ENCODE data around the gene ASAP3. TPM values are rescaled to one million over a fixed set of nuclear protein-coding genes. Genes with fewer than 3 reads are reported as not detected.

The ASAP3 gene
- total and polyA plus RNA-seq, 8 donors: 24.9 to 228 (median 30.5) TPM

DNA sequence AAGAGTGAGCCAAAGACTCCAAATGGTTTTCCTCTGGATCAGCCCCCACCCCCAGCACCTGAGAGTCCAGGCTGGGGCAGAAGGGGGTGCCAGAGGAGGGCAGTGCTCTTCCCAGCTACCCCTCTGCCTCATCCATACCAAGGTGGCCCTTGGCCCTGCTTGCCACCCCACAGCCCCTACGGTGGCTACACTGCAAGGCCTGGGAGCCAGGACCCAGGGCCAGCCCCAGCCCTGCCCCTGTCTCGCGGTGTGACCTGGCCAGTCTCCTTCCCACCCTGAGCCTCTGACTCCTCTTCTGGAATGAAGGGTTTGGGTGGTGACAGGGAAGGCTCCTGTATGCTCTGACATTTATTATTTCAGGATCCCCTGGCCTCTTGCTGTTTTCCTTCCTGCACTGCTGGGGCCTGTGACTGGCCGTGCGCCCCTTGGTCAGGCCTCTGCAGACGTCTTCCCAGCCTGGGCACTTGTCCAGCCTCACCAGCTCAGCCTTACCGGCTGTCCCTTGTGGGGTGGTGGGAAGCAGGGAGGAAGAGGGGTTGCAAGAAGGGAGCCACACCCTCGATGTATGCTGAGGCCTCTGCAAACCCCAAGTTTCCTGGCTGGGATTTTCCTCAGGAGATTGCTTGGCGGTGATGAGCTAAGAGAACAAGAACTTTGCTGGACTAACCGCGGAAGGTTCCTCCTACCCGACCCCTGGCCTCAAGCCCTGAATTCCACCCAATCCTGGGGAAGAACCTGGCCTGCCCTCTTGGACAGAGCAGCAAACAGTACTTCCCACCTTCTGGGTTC is 13.5 kb downstream of the ASAP3 start:
- 46 to 56% (median 49%) methylated on average over 11 to 12 of the region's 12 CpGs for WGBS, 5 donors
- no peaks in the 10 kb centered on the region for H3K27me3 ChIP-seq
- DNase-seq: peak in 1 of 2 donors; percentile 69
- peaks cover 7 to 44% (median 29%) of the 10 kb centered on the region in 4 donors for H3K4me1 ChIP-seq
- intact Hi-C loops (cut with DNase I; ENCODE audit: low total_unique reads): no loop called here
- peak overlapping the region in 3 of 5 donors; percentile 4 to 64 (median 32) for H3K27ac ChIP-seq
- TF ChIP-seq POLR2A (IDR thresholded peaks at IDR 0.05) (no peak), POLR2AphosphoS5 (IDR thresholded peaks at IDR 0.05) (no peak), EP300 (IDR thresholded peaks at IDR 0.05) (no peak)
- TF ChIP-seq, protein P1, sequence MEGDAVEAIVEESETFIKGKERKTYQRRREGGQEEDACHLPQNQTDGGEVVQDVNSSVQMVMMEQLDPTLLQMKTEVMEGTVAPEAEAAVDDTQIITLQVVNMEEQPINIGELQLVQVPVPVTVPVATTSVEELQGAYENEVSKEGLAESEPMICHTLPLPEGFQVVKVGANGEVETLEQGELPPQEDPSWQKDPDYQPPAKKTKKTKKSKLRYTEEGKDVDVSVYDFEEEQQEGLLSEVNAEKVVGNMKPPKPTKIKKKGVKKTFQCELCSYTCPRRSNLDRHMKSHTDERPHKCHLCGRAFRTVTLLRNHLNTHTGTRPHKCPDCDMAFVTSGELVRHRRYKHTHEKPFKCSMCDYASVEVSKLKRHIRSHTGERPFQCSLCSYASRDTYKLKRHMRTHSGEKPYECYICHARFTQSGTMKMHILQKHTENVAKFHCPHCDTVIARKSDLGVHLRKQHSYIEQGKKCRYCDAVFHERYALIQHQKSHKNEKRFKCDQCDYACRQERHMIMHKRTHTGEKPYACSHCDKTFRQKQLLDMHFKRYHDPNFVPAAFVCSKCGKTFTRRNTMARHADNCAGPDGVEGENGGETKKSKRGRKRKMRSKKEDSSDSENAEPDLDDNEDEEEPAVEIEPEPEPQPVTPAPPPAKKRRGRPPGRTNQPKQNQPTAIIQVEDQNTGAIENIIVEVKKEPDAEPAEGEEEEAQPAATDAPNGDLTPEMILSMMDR (IDR thresholded peaks at IDR 0.05): no peak
- no peaks in the 10 kb centered on the region for H3K36me3 ChIP-seq
- H3K9me3 ChIP-seq: no peaks in the 10 kb centered on the region
- H3K4me3 ChIP-seq: no peak overlapping the region

DNA sequence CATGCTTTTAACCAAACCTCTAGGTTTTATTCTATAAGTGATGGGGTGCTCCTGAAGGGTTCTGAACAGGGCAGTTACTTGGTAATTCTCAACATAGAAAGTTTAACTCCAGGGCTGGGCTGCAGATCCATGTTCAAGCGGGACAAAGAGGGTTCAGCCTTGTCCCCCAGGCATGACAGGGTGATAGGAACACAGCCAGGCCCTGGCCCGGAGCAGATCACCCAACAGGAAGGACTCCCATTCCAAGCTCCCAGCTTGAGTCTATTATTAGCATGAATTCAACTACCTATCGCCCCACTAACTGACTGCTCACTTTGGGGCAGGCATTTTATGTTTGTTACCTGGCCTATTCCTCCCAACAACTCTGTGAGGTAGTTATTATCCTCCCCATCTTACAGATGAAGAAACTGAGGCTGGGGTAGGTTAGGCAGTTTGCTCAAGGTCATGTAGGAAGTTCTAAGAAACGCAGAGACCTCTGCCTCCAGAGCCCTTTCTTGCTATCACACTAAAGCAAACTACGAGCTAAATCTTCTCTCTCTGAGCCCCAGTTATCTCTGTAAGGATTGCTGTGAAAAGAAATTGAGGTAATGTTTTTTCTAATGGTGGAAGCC is 14.5 kb downstream of the ASAP3 start:
- intact Hi-C loops (cut with DNase I; ENCODE audit: low total_unique reads): no loop called here
- no peaks in the 10 kb centered on the region for H3K36me3 ChIP-seq
- TF ChIP-seq POLR2AphosphoS5 (IDR thresholded peaks at IDR 0.05) (no peak), POLR2A (IDR thresholded peaks at IDR 0.05) (no peak)
- TF ChIP-seq, protein P1 (IDR thresholded peaks at IDR 0.05): no peak
- H3K27ac ChIP-seq: peak overlapping the region in 1 of 5 donors; percentile 64
- H3K27me3 ChIP-seq: no peaks in the 10 kb centered on the region
- peaks cover 0 to 35% (median 22%) of the 10 kb centered on the region in 4 donors for H3K4me1 ChIP-seq
- WGBS, 5 donors: 44 to 62% (median 55%) methylated on average over 5 of the region's 5 CpGs
- H3K9me3 ChIP-seq: no peaks in the 10 kb centered on the region
- H3K4me3 ChIP-seq: no peak overlapping the region
- DNase-seq: no peak

DNA sequence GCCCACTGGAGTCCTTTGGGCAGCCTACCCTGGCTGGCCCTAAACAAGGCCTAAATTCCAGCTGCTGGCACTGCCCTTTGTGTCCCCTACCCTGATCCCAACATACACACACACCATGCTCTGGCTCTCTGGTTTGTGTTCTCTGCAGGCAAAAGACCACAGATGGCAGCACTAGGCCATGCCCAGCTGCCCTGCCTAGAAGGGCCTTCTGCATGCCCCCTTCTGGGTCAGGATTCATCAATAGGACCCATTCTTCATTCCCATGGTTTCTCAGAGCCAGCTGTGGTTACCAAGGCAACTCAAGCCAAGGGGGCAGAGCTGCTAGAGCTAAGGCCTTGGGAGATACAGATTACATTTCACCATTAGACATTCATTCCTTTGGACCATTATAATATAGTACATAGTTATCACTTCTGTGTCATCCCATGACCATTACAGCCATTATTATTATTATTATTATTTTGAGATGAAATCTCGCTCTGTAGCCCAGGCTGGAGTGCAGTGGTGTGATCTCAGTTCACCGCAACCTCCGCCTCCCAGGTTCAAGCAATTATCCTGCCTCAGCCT is 17.5 kb downstream of the ASAP3 start:
- H3K27ac ChIP-seq: no peak overlapping the region
- no peaks in the 10 kb centered on the region for H3K27me3 ChIP-seq
- TF ChIP-seq POLR2AphosphoS5 (IDR thresholded peaks at IDR 0.05) (no peak), EP300 (IDR thresholded peaks at IDR 0.05) (no peak), POLR2A (IDR thresholded peaks at IDR 0.05) (no peak)
- TF ChIP-seq, protein P1 (IDR thresholded peaks at IDR 0.05): no peak
- no peaks in the 10 kb centered on the region for H3K9me3 ChIP-seq
- no peak overlapping the region for H3K4me3 ChIP-seq
- H3K36me3 ChIP-seq: no peaks in the 10 kb centered on the region
- H3K4me1 ChIP-seq: peaks cover 0 to 27% (median 16%) of the 10 kb centered on the region in 4 donors
- DNase-seq: peak in 1 of 2 donors; percentile 33
- WGBS, 5 donors: 94 to 100% (median 97%) methylated on average over 3 of the region's 3 CpGs
- intact Hi-C loops (cut with DNase I; ENCODE audit: low total_unique reads): no loop called here

DNA sequence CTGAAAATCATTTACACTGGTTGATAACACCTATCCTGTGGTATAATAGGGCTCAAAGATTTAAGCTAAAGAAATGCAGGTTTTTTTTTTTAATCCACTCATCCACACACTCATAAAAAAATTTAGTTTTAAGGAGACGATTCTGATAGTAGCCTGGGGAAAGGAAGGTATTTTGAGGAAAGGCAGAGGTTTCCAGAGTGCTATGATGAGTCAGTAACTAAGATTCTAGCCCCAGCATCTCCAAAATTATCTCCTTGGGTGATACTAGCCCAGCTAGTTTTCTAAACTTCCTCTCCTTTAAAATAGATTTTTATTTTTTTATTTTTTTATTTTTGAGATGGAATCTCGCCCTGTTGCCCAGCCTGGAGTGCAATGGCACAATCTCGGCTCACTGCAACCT is 20.7 kb downstream of the ASAP3 start:
- no peaks in the 10 kb centered on the region for H3K36me3 ChIP-seq
- no peak overlapping the region for H3K4me3 ChIP-seq
- no peak for DNase-seq
- H3K27me3 ChIP-seq: no peaks in the 10 kb centered on the region
- whole genome bisulfite sequencing, 5 donors: 85 to 94% (median 89%) methylated on average over 3 of the region's 3 CpGs
- no peak overlapping the region for H3K27ac ChIP-seq
- intact Hi-C loops (cut with DNase I; ENCODE audit: low total_unique reads): no loop called here
- no peaks in the 10 kb centered on the region for H3K4me1 ChIP-seq
- no peaks in the 10 kb centered on the region for H3K9me3 ChIP-seq
- TF ChIP-seq POLR2A (IDR thresholded peaks at IDR 0.05) (no peak), POLR2AphosphoS5 (IDR thresholded peaks at IDR 0.05) (no peak), EP300 (IDR thresholded peaks at IDR 0.05) (no peak)
- TF ChIP-seq, protein P1 (IDR thresholded peaks at IDR 0.05): no peak
